Thyroid gland (tissue), 4 donors: ENCODE measurements around the gene RAB28. TPM values are rescaled to one million over a fixed set of nuclear protein-coding genes. Genes with fewer than 3 reads are reported as not detected.

ENCODE experiments used
- DNase-seq, 2 donors: peaks; one replicate each; pipeline ENCODE4 v3.0.0-alpha.2; 2019
- H3K27ac ChIP-seq, 3 donors: fragments of 200-600 bp; sonication (generic); 1 replicate in 2 of 3; 2 replicates in 1 of 3; pipeline ENCODE4 v1.5.1; 2016 to 2019; ENCODE audit warnings: mild to moderate bottlenecking in 1 of 3, moderate library complexity in 1 of 3
- H3K27me3 ChIP-seq: fragments of 200-600 bp; sonication (generic); one replicate; pipeline ENCODE4 v1.5.1; 2019
- H3K36me3 ChIP-seq, 2 donors: fragments of 200-600 bp; sonication (generic); one replicate each; pipeline ENCODE4 v1.5.1; 2016 to 2019
- H3K4me1 ChIP-seq, 2 donors: fragments of 200-600 bp; sonication (generic); one replicate each; pipeline ENCODE4 v1.5.1; 2017 to 2019
- H3K4me3 ChIP-seq, 3 donors: fragments of 200-600 bp; sonication (generic); replicated peaks in 1 of 3; 1 replicate in 2 of 3; 2 replicates in 1 of 3; pipeline ENCODE4 v1.5.1; 2016; ENCODE audit warnings: mild to moderate bottlenecking in 1 of 3
- H3K9me3 ChIP-seq: fragments of 200-600 bp; sonication (generic); one replicate; pipeline ENCODE4 v1.5.1; 2017
- CTCF ChIP-seq, 6 experiments: fragments of 200-600 bp in 3 of 6; fragments of 450-650 bp in 3 of 6; sonication (generic) in 3 of 6; IDR thresholded peaks; one replicate each; pipeline ENCODE4 v1.5.1; 2016 to 2019; ENCODE audit warnings: antibody characterized with exemption in 6 of 6, mild to moderate bottlenecking in 2 of 6, inconsistent platforms in 1 of 6, moderate library complexity in 1 of 6
- POLR2A ChIP-seq, 2 donors: fragments of 450-650 bp; IDR thresholded peaks; one replicate each; pipeline ENCODE4 v1.6.1; 2017; ENCODE audit warnings: antibody characterized with exemption in 2 of 2, mild to moderate bottlenecking in 2 of 2, moderate library complexity in 1 of 2
- WGBS, 2 donors: methylation state at CpG; one replicate each; pipeline ENCODE4 v1.1.5; 2017; 5-methylcytosine and 5-hydroxymethylcytosine counted together
- intact Hi-C: fragments of 100-400 bp; cut with DNase I; formaldehyde crosslinking; loops from one replicate; pipeline ENCODE4 v1.15.1; 2023
- total RNA-seq, 4 donors: library from RNA; depleted of rRNA; stranded (reverse); fragments of >200 nt; gene quantifications; one replicate each; pipeline ENCODE4 v1.2.3, GENCODE V29; 2016

The RAB28 gene
- total RNA-seq, 4 donors from 2014 or later = 25.1 to 30.0 (median 25.4) TPM

- H3K9me3 ChIP-seq = no peaks in the 10 kb centered on the region
- intact Hi-C loops = no loop called here
- DNase-seq = no peak
- H3K27me3 ChIP-seq = peaks cover 38% of the 10 kb centered on the region
- no peak overlapping the region for H3K27ac ChIP-seq
- WGBS, 2 donors = 62 to 67% methylated on average over 2 of the region's 2 CpGs
- H3K4me1 ChIP-seq = no peaks in the 10 kb centered on the region
- no peak for TF ChIP-seq POLR2A (IDR thresholded peaks at IDR 0.05)
- H3K4me3 ChIP-seq = no peak overlapping the region
- H3K36me3 ChIP-seq = no peaks in the 10 kb centered on the region
Observed at GRCh38 chr4:13521047-13521446, 36.9 kb upstream of the RAB28 start.

GRCh38 chr4:13516315-13516860 is 32.2 kb upstream of the RAB28 start:
- Histone ChIP-seq H3K4me1 (no peaks in the 10 kb centered on the region), H3K9me3 (no peaks in the 10 kb centered on the region), H3K4me3 (no peak overlapping the region), H3K27me3 (peaks cover 6% of the 10 kb centered on the region), H3K27ac (no peak overlapping the region), H3K36me3 (no peaks in the 10 kb centered on the region)
- DNase-seq = no peak
- intact Hi-C loops = no loop called here
- TF ChIP-seq POLR2A (IDR thresholded peaks at IDR 0.05) = no peak
- no peak for TF ChIP-seq CTCF (IDR thresholded peaks at IDR 0.05)
- WGBS, 2 donors = 84 to 91% methylated on average over 3 of the region's 3 CpGs

GRCh38 chr4:13515268-13515667 is 31.1 kb upstream of the RAB28 start:
- intact Hi-C loops = no loop called here
- Histone ChIP-seq H3K27ac (no peak overlapping the region), H3K4me1 (no peaks in the 10 kb centered on the region), H3K4me3 (no peak overlapping the region), H3K36me3 (no peaks in the 10 kb centered on the region), H3K9me3 (no peaks in the 10 kb centered on the region), H3K27me3 (no peaks in the 10 kb centered on the region)
- WGBS, 2 donors = 15 to 16% methylated on average over 5 of the region's 5 CpGs
- DNase-seq = no peak
- no peak for TF ChIP-seq POLR2A (IDR thresholded peaks at IDR 0.05)
- TF ChIP-seq CTCF (IDR thresholded peaks at IDR 0.05) = no peak

GRCh38 chr4:13514722-13515121 is 30.6 kb upstream of the RAB28 start:
- Histone ChIP-seq H3K27me3 (no peaks in the 10 kb centered on the region), H3K4me3 (no peak overlapping the region), H3K36me3 (no peaks in the 10 kb centered on the region), H3K27ac (no peak overlapping the region), H3K4me1 (no peaks in the 10 kb centered on the region), H3K9me3 (no peaks in the 10 kb centered on the region)
- intact Hi-C loops = no loop called here
- WGBS, 2 donors = 87% methylated on average over 4 of the region's 4 CpGs
- DNase-seq = no peak
- TF ChIP-seq POLR2A (IDR thresholded peaks at IDR 0.05) = no peak

- H3K27me3 ChIP-seq = no peaks in the 10 kb centered on the region
- TF ChIP-seq POLR2A (IDR thresholded peaks at IDR 0.05) (no peak), CTCF (IDR thresholded peaks at IDR 0.05) (no peak)
Observed at GRCh38 chr4:13511101-13511500, 27.0 kb upstream of the RAB28 start.

GRCh38 chr4:13509442-13509841 is 25.3 kb upstream of the RAB28 start:
- Histone ChIP-seq H3K27me3 (no peaks in the 10 kb centered on the region), H3K4me3 (no peak overlapping the region), H3K27ac (no peak overlapping the region), H3K9me3 (no peaks in the 10 kb centered on the region), H3K36me3 (no peaks in the 10 kb centered on the region), H3K4me1 (no peaks in the 10 kb centered on the region)
- intact Hi-C loops = no loop called here
- TF ChIP-seq POLR2A (IDR thresholded peaks at IDR 0.05) (no peak), CTCF (IDR thresholded peaks at IDR 0.05) (no peak)
- no peak for DNase-seq
- WGBS, 2 donors = 57 to 78% methylated on average over 1 of the region's 1 CpG

More at GRCh38 chr4:13511101-13511500, 27.0 kb upstream of the RAB28 start:
- Histone ChIP-seq H3K4me1 (no peaks in the 10 kb centered on the region), H3K4me3 (no peak overlapping the region), H3K27ac (no peak overlapping the region), H3K36me3 (no peaks in the 10 kb centered on the region), H3K9me3 (no peaks in the 10 kb centered on the region)
- DNase-seq = no peak
- intact Hi-C loops = no loop called here
